Endothelial cell (in vitro differentiated cells): ENCODE measurements around the gene PLBD1. TPM values are rescaled to one million over a fixed set of nuclear protein-coding genes. Genes with fewer than 3 reads are reported as not detected.

Source experiments
- DNase-seq: peaks from one replicate; pipeline ENCODE4 v3.0.0; 2021; ENCODE audit warnings: low spot score
- H3K27ac Mint-ChIP-seq: one replicate; pipeline ENCODE4 v1.8.0; 2021; ENCODE audit warnings: mixed read lengths, inconsistent platforms; ENCODE audit not compliant: unreplicated experiment
- H3K27me3 Mint-ChIP-seq: one replicate; pipeline ENCODE4 v1.8.0; 2021; ENCODE audit warnings: mild to moderate bottlenecking, moderate library complexity, mixed read lengths, inconsistent platforms; ENCODE audit not compliant: unreplicated experiment
- H3K36me3 Mint-ChIP-seq: one replicate; pipeline ENCODE4 v1.8.0; 2021; ENCODE audit warnings: mild to moderate bottlenecking, low read depth, mixed read lengths, inconsistent platforms; ENCODE audit not compliant: unreplicated experiment
- H3K4me1 Mint-ChIP-seq: one replicate; pipeline ENCODE4 v1.8.0; 2021; ENCODE audit warnings: mild to moderate bottlenecking, mixed read lengths, inconsistent platforms; ENCODE audit not compliant: unreplicated experiment
- H3K4me3 Mint-ChIP-seq: one replicate; pipeline ENCODE4 v1.8.0; 2021; ENCODE audit warnings: mild to moderate bottlenecking, mixed read lengths, inconsistent platforms; ENCODE audit not compliant: unreplicated experiment
- H3K9me3 Mint-ChIP-seq: one replicate; pipeline ENCODE4 v1.8.0; 2021; ENCODE audit warnings: mixed read lengths, inconsistent platforms; ENCODE audit not compliant: unreplicated experiment
- CTCF ChIP-seq: fragments of 200-600 bp; sonication (generic); IDR thresholded peaks from one replicate; pipeline ENCODE4 v1.5.0; 2021; ENCODE audit warnings: antibody characterized with exemption; ENCODE audit not compliant: unreplicated experiment
- total RNA-seq: library from RNA; stranded (reverse); fragmentation: NEBNext Ultra II Directional; extraction: Animal tissue kit (Norgen Biotek cat#: 25700); gene quantifications from one replicate; pipeline ENCODE4 v1.2.1, GENCODE V29; 2021; ENCODE audit not compliant: unreplicated experiment

The PLBD1 gene
- total RNA-seq, 1 donor from 2014 or later, result 21.2 TPM

- Mint-ChIP-seq H3K36me3 (peaks cover 4% of the 10 kb centered on the region), H3K4me1 (peaks cover 8% of the 10 kb centered on the region), H3K27ac (no peak overlapping the region), H3K9me3 (no peaks in the 10 kb centered on the region), H3K27me3 (no peaks in the 10 kb centered on the region), H3K4me3 (no peak overlapping the region)
- DNase-seq, result no peak
- TF ChIP-seq CTCF, result no peak
Measured at GRCh38 chr12:14554281-14555007, 13.2 kb downstream of the PLBD1 start.

DNA sequence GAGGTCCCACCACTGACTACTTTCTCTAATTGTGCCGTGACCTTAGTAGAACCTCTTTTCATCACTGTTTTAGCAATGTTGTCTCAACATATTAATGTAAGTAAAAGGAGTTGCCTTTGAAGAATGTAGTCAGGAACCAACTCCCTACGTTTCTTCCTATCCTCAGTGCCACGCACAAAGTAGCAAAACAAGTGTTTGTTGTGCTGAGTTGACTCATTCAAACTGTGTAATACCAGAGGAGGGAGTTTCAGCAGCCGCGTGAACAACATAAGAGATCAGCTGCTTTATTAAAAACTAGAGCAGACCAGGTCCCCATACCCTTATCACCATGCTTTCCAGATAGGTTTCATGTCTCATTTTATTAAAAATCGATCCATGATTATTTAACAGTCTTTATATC, 19.1 kb downstream of the PLBD1 start:
- Mint-ChIP-seq H3K9me3 (no peaks in the 10 kb centered on the region), H3K27me3 (no peaks in the 10 kb centered on the region), H3K36me3 (peaks cover 4% of the 10 kb centered on the region), H3K27ac (no peak overlapping the region), H3K4me1 (no peaks in the 10 kb centered on the region), H3K4me3 (no peak overlapping the region)
- TF ChIP-seq CTCF, result no peak
- no peak for DNase-seq

GRCh38 chr12:14547571-14547970, 20.1 kb downstream of the PLBD1 start:
- Mint-ChIP-seq H3K27me3 (no peaks in the 10 kb centered on the region), H3K9me3 (no peaks in the 10 kb centered on the region), H3K4me1 (no peaks in the 10 kb centered on the region), H3K36me3 (peaks cover 4% of the 10 kb centered on the region), H3K4me3 (no peak overlapping the region), H3K27ac (no peak overlapping the region)
- no peak for DNase-seq
- TF ChIP-seq CTCF, result no peak

DNA sequence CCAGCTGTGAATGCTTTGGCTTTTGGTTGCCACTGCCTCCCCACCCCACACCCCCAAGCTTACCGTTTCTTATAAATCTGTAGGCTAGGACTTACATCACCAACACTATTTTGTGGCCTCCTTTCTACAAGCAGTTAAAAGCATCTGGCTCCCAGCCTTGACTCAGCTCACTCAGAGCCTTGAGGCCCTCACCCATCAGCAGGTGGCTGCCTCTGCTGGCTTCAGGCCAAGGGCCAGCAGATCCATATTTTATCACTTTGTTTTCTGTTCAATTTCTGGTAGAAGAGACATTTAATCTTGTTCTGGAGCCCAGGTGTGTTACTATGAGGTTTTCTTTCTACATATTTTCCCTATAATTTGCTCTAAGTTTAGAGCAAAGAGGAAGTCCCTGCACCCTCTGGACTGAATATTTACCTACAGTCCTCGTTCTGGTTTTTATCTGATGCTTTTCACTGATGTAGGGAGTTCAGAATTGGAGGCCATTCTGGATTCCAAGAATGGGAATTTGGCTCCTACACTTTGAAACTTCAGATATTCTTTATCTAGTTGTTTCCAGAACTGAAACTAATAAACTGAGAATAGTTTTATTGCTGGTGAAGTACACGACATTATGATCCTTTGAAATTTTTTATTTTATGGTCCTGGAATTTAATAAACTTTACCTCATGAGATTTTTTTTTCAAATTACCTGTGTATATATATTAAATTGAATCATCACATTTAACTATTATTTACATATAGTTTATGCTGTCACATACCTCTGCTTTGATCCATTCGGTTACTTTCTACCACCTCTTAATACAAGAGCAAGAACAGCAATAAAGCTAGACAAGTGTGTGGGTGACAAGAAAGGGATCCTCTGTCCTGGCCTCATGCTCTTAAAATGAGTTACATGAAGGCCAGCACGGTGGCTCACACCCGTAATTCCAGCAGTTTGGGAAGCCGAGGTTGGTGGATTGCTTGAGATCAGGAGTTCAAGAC, 22.2 kb downstream of the PLBD1 start:
- no peaks in the 10 kb centered on the region for H3K27me3 Mint-ChIP-seq
- H3K36me3 Mint-ChIP-seq, result peaks cover 4% of the 10 kb centered on the region
- no peak for DNase-seq
- no peak overlapping the region for H3K4me3 Mint-ChIP-seq
- H3K27ac Mint-ChIP-seq, result no peak overlapping the region
- no peaks in the 10 kb centered on the region for H3K4me1 Mint-ChIP-seq
- no peaks in the 10 kb centered on the region for H3K9me3 Mint-ChIP-seq
- TF ChIP-seq CTCF, result no peak
